ENCODE results near the gene FAM9A. TPM values are rescaled to one million over a fixed set of nuclear protein-coding genes. Genes with fewer than 3 reads are reported as not detected.

The FAM9A gene
- total RNA-seq, 1 donor from 2014 or later, result not detected

Other genes with a start within 250 kb of the FAM9A start
- 2.3 TPM for gene ANOS1, start 69.2 kb downstream of the FAM9A start, total RNA-seq
- 0.65 TPM for gene FAM9B, start 232.7 kb upstream of the FAM9A start, total RNA-seq